HepG2 (cell line): ENCODE data around the gene SMIM44. TPM values are rescaled to one million over a fixed set of nuclear protein-coding genes. Genes with fewer than 3 reads are reported as not detected.

Experiments used
- ATF7 ChIP-seq, 2 experiments: fragments of 450-650 bp in 1 of 2; sonication (generic) in 1 of 2; formaldehyde crosslinking in 1 of 2; IDR thresholded peaks; 2 replicates each; pipeline versions ENCODE4 v1.4.0 to v1.6.1; 2016 to 2020; ENCODE audit warnings: antibody characterized with exemption in 1 of 2, mild to moderate bottlenecking in 1 of 2, missing genetic modification reagents in 1 of 2
- ETV6 ChIP-seq: sonication (generic); formaldehyde crosslinking; conservative IDR thresholded peaks from 2 replicates; pipeline ENCODE4 v1.4.0; 2020; ENCODE audit warnings: missing genetic modification reagents
- HOXA3 ChIP-seq: sonication (generic); formaldehyde crosslinking; IDR thresholded peaks from 2 replicates; pipeline ENCODE4 v1.5.0; 2020; ENCODE audit warnings: missing genetic modification reagents
- IKZF4 ChIP-seq: sonication (generic); formaldehyde crosslinking; IDR thresholded peaks from 2 replicates; pipeline ENCODE4 v1.5.1; 2020; ENCODE audit warnings: borderline replicate concordance, mild to moderate bottlenecking, low read depth, missing genetic modification reagents; ENCODE audit errors: not compliant biosample characterization
- ISX ChIP-seq: sonication (generic); formaldehyde crosslinking; conservative IDR thresholded peaks from 2 replicates; pipeline ENCODE4 v1.5.0; 2020; ENCODE audit warnings: missing genetic modification reagents
- PHF20 ChIP-seq: sonication (generic); formaldehyde crosslinking; IDR thresholded peaks from 2 replicates; pipeline ENCODE4 v1.5.0; 2020; ENCODE audit warnings: mild to moderate bottlenecking, missing genetic modification reagents
- SMARCE1 ChIP-seq: fragments of 450-650 bp; IDR thresholded peaks from 2 replicates; pipeline ENCODE4 v1.6.1; 2017; ENCODE audit warnings: borderline replicate concordance
- SRSF1 ChIP-seq: fragments of 200-400 bp; formaldehyde crosslinking; optimal IDR thresholded peaks from 2 replicates; pipeline ENCODE3; 2017; ENCODE audit warnings: mild to moderate bottlenecking, low read depth, low read length, moderate library complexity
- SUZ12 ChIP-seq: fragments of 150-350 bp; IDR thresholded peaks from 2 replicates; pipeline ENCODE4 v1.6.1; 2014; ENCODE audit warnings: low read depth, low read length
- ZNF550 ChIP-seq: sonication (generic); formaldehyde crosslinking; IDR thresholded peaks from 2 replicates; pipeline ENCODE4 v1.4.0; 2020; ENCODE audit warnings: mild to moderate bottlenecking, missing genetic modification reagents, borderline replicate concordance
- ZNF670 ChIP-seq: sonication (generic); formaldehyde crosslinking; IDR thresholded peaks from 2 replicates; pipeline ENCODE4 v1.8.0; 2022; ENCODE audit warnings: mild to moderate bottlenecking, missing genetic modification reagents, borderline replicate concordance
- ZNF75D ChIP-seq: sonication (generic); formaldehyde crosslinking; IDR thresholded peaks from 2 replicates; pipeline ENCODE4 v1.8.1; 2023; ENCODE audit warnings: missing genetic modification reagents, mild to moderate bottlenecking, borderline replicate concordance
- ZNF883 ChIP-seq: sonication (generic); formaldehyde crosslinking; IDR thresholded peaks from 2 replicates; pipeline ENCODE4 v1.5.1; 2020; ENCODE audit warnings: mild to moderate bottlenecking, missing genetic modification reagents; ENCODE audit errors: not compliant biosample characterization
- ZZZ3 ChIP-seq: sonication (generic); formaldehyde crosslinking; IDR thresholded peaks from 2 replicates; pipeline ENCODE4 v1.4.0; 2020; ENCODE audit warnings: missing genetic modification reagents, mild to moderate bottlenecking, borderline replicate concordance
- polyA plus RNA-seq, 8 experiments: library from polyadenylated mRNA; depleted of rRNA in 3 of 8; stranded (reverse) in 7 of 8; unstranded in 1 of 8; fragments of >200 nt; fragmentation: Illumina TruSeq in 4 of 8; extraction: Trizol in 4 of 8; gene quantifications; 2 replicates each; pipeline versions ENCODE4 v1.2.1 to v1.2.3, GENCODE V29; 2011 to 2016; ENCODE audit warnings: low read depth in 4 of 8, missing spikeins in 1 of 8, mixed read lengths in 1 of 8; ENCODE audit not compliant: insufficient read depth in 1 of 8
- total RNA-seq, 5 experiments: library from RNA; depleted of rRNA; stranded (reverse); fragments of >200 nt; fragmentation: Illumina TruSeq; extraction: Trizol; gene quantifications; 2 replicates each; pipeline ENCODE4 v1.2.3, GENCODE V29; 2016; ENCODE audit warnings: low read depth in 1 of 5
- TF ChIP-seq, protein P1 (sequence below): IDR thresholded peaks from 2 replicates; pipeline ENCODE4 v1.6.1; 2012; ENCODE audit warnings: low read length, improper control_type of control experiment
- TF ChIP-seq, protein P2 (sequence below): sonication (generic); formaldehyde crosslinking; IDR thresholded peaks from 2 replicates; pipeline ENCODE4 v1.8.0; 2022; ENCODE audit warnings: low read depth, missing genetic modification reagents
- TF ChIP-seq, protein P3 (sequence below): sonication (generic); formaldehyde crosslinking; IDR thresholded peaks from 2 replicates; pipeline ENCODE4 v1.4.0; 2020; ENCODE audit warnings: missing genetic modification reagents, borderline replicate concordance
- TF ChIP-seq, protein P4 (sequence below): sonication (generic); formaldehyde crosslinking; IDR thresholded peaks from 2 replicates; pipeline ENCODE4 v1.4.0; 2020; ENCODE audit warnings: mild to moderate bottlenecking, missing genetic modification reagents

SMIM44 gene
- total and polyA plus RNA-seq, 2 of the 13 experiments (the other 11 are each of a cell fraction or from before 2014, with no cell fraction given) = not detected

DNA sequence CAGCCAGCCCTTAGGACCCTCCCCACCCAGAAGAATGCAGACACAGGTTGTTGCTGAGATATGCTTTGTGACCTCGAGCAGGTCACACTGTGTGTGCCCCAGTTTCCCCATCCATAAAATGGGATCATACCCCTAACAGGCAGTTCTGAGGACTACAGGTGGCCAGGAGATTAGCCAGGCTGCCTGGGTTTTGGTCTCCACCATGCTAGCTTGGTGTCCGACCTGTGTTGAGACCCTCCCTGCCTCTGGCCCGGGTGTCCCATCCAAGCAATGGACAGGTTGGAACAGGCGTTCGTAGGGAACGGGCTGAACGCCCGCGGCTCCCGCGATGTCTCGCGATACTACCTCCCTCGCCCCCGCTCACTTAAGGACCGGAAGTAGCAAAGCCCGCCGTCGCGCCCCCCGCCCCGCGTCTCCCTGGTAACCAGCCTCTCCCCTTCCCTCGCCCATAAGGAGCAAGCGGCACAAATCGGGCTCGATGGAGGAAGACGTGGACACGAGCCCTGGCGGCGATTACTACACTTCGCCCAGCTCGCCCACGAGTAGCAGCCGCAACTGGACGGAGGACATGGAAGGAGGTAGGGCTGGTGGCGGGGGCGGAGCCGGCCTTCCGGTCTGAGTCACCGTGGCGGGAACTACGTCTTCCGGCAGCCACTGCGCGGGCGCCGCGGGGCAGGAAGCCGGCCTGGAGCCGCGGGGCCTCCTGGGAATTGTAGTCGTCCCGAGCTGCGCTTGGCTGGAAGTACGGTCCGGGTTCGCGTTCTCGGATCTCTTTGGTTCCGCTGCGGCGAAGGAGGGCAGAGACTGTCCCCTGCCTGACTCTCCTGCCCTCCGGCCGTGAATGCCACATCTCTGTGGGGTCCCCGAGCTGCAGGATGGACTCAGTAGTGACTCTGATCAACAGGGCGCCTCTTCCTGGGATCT, 48.3 kb downstream of the SMIM44 start (continued):
- TF ChIP-seq SUZ12 (peak; percentile 91), HOXA3 (CRISPR knock-in tag) (peak; percentile 43; the same call in 1 of the 2 replicates), SRSF1 (no peak), ATF7 (IDR thresholded peaks at IDR 0.05) (no peak), ATF7 (CRISPR knock-in tag; IDR thresholded peaks at IDR 0.05) (no peak), ISX (CRISPR knock-in tag) (no peak), ZNF550 (CRISPR knock-in tag) (no peak), ZNF670 (no peak), ETV6 (CRISPR knock-in tag) (0 out of 2 replicates have a peak, but pooled peaks have one; percentile 39), IKZF4 (CRISPR knock-in tag) (no peak), SMARCE1 (no peak), PHF20 (CRISPR knock-in tag) (peak; percentile 87), ZZZ3 (CRISPR knock-in tag) (no peak), ZNF883 (CRISPR knock-in tag) (no peak), ZNF75D (CRISPR knock-in tag) (no peak)
- TF ChIP-seq, protein P1, sequence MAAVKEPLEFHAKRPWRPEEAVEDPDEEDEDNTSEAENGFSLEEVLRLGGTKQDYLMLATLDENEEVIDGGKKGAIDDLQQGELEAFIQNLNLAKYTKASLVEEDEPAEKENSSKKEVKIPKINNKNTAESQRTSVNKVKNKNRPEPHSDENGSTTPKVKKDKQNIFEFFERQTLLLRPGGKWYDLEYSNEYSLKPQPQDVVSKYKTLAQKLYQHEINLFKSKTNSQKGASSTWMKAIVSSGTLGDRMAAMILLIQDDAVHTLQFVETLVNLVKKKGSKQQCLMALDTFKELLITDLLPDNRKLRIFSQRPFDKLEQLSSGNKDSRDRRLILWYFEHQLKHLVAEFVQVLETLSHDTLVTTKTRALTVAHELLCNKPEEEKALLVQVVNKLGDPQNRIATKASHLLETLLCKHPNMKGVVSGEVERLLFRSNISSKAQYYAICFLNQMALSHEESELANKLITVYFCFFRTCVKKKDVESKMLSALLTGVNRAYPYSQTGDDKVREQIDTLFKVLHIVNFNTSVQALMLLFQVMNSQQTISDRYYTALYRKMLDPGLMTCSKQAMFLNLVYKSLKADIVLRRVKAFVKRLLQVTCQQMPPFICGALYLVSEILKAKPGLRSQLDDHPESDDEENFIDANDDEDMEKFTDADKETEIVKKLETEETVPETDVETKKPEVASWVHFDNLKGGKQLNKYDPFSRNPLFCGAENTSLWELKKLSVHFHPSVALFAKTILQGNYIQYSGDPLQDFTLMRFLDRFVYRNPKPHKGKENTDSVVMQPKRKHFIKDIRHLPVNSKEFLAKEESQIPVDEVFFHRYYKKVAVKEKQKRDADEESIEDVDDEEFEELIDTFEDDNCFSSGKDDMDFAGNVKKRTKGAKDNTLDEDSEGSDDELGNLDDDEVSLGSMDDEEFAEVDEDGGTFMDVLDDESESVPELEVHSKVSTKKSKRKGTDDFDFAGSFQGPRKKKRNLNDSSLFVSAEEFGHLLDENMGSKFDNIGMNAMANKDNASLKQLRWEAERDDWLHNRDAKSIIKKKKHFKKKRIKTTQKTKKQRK = no peak
- TF ChIP-seq, protein P2, sequence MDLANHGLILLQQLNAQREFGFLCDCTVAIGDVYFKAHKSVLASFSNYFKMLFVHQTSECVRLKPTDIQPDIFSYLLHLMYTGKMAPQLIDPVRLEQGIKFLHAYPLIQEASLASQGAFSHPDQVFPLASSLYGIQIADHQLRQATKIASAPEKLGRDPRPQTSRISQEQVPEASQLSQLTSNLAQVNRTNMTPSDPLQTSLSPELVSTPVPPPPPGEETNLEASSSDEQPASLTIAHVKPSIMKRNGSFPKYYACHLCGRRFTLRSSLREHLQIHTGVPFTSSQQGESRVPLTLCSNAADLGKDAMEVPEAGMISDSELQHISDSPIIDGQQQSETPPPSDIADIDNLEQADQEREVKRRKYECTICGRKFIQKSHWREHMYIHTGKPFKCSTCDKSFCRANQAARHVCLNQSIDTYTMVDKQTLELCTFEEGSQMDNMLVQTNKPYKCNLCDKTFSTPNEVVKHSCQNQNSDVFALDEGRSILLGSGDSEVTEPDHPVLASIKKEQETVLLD (CRISPR knock-in tag) = 0 out of 2 replicates have a peak, but pooled peaks have one; percentile 28
- TF ChIP-seq, protein P3, sequence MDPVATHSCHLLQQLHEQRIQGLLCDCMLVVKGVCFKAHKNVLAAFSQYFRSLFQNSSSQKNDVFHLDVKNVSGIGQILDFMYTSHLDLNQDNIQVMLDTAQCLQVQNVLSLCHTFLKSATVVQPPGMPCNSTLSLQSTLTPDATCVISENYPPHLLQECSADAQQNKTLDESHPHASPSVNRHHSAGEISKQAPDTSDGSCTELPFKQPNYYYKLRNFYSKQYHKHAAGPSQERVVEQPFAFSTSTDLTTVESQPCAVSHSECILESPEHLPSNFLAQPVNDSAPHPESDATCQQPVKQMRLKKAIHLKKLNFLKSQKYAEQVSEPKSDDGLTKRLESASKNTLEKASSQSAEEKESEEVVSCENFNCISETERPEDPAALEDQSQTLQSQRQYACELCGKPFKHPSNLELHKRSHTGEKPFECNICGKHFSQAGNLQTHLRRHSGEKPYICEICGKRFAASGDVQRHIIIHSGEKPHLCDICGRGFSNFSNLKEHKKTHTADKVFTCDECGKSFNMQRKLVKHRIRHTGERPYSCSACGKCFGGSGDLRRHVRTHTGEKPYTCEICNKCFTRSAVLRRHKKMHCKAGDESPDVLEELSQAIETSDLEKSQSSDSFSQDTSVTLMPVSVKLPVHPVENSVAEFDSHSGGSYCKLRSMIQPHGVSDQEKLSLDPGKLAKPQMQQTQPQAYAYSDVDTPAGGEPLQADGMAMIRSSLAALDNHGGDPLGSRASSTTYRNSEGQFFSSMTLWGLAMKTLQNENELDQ (CRISPR knock-in tag) = no peak
- TF ChIP-seq, protein P4, sequence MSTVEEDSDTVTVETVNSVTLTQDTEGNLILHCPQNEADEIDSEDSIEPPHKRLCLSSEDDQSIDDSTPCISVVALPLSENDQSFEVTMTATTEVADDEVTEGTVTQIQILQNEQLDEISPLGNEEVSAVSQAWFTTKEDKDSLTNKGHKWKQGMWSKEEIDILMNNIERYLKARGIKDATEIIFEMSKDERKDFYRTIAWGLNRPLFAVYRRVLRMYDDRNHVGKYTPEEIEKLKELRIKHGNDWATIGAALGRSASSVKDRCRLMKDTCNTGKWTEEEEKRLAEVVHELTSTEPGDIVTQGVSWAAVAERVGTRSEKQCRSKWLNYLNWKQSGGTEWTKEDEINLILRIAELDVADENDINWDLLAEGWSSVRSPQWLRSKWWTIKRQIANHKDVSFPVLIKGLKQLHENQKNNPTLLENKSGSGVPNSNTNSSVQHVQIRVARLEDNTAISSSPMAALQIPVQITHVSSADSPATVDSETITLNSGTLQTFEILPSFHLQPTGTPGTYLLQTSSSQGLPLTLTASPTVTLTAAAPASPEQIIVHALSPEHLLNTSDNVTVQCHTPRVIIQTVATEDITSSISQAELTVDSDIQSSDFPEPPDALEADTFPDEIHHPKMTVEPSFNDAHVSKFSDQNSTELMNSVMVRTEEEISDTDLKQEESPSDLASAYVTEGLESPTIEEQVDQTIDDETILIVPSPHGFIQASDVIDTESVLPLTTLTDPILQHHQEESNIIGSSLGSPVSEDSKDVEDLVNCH (CRISPR knock-in tag) = no peak
